ENCODE results near the gene DIAPH3. TPM values are rescaled to one million over a fixed set of nuclear protein-coding genes. Genes with fewer than 3 reads are reported as not detected.

Gene DIAPH3
- total RNA-seq, 2 experiments from 2014 or later = 0.08 to 0.11 TPM

- CTCF ChIA-PET = no interaction called here
- intact Hi-C loops (cut with DNase I, micrococcal nuclease) = no loop called here
- no peaks in the 10 kb centered on the region for H3K27me3 Mint-ChIP-seq
Observed at GRCh38 chr13:59664586-59664985, 499.1 kb downstream of the DIAPH3 start.

GRCh38 chr13:59663707-59664106, 500.0 kb downstream of the DIAPH3 start:
- Mint-ChIP-seq H3K4me3 (no peak overlapping the region), H3K27me3 (no peaks in the 10 kb centered on the region), H3K36me3 (ENCODE audit: low read depth) (no peaks in the 10 kb centered on the region), H3K4me1 (ENCODE audit: low read depth) (no peaks in the 10 kb centered on the region), H3K9me3 (no peaks in the 10 kb centered on the region), H3K27ac (no peak overlapping the region)
- Histone ChIP-seq H3K4me3 (ENCODE audit: low read length) (no peak overlapping the region), H3K4me1 (ENCODE audit: insufficient read depth, low read length) (no peaks in the 10 kb centered on the region), H3K27ac (ENCODE audit: low read depth in 1 of 2, low read length in 2 of 2) (no peak overlapping the region), H3K36me3 (ENCODE audit: insufficient read depth, low read length) (no peaks in the 10 kb centered on the region), H3K27me3 (ENCODE audit: control insufficient read depth in 1 of 2, insufficient read depth in 2 of 2, low read length in 2 of 2) (no peaks in the 10 kb centered on the region), H3K9me3 (ENCODE audit: control insufficient read depth in 1 of 2, insufficient read depth in 1 of 2, low read length in 2 of 2) (no peaks in the 10 kb centered on the region)
- DNase-seq = no peak
- TF ChIP-seq CTCF (IDR thresholded peaks at IDR 0.05) = no peak
- POLR2A ChIA-PET = no interaction called here
- no peak for ATAC-seq (ENCODE audit: poor library complexity)
- CTCF ChIA-PET = no interaction called here
- intact Hi-C loops (cut with DNase I, micrococcal nuclease) = no loop called here

More at GRCh38 chr13:59664586-59664985, 499.1 kb downstream of the DIAPH3 start:
- H3K36me3 ChIP-seq (ENCODE audit: insufficient read depth, low read length) = no peaks in the 10 kb centered on the region
- no peaks in the 10 kb centered on the region for H3K4me1 ChIP-seq (ENCODE audit: insufficient read depth, low read length)
- Mint-ChIP-seq H3K9me3 (no peaks in the 10 kb centered on the region), H3K4me3 (no peak overlapping the region), H3K4me1 (ENCODE audit: low read depth) (no peaks in the 10 kb centered on the region), H3K36me3 (ENCODE audit: low read depth) (no peaks in the 10 kb centered on the region), H3K27ac (no peak overlapping the region)
- H3K27me3 ChIP-seq (ENCODE audit: control insufficient read depth in 1 of 2, insufficient read depth in 2 of 2, low read length in 2 of 2) = no peaks in the 10 kb centered on the region
- H3K9me3 ChIP-seq (ENCODE audit: control insufficient read depth in 1 of 2, insufficient read depth in 1 of 2, low read length in 2 of 2) = no peaks in the 10 kb centered on the region
- no peak for ATAC-seq (ENCODE audit: poor library complexity)
- H3K4me3 ChIP-seq (ENCODE audit: low read length) = no peak overlapping the region
- no peak overlapping the region for H3K27ac ChIP-seq (ENCODE audit: low read depth in 1 of 2, low read length in 2 of 2)
- POLR2A ChIA-PET = no interaction called here
- no peak for TF ChIP-seq CTCF (IDR thresholded peaks at IDR 0.05)
- no peak for DNase-seq

- H3K4me1 ChIP-seq (ENCODE audit: insufficient read depth, low read length) = no peaks in the 10 kb centered on the region
- TF ChIP-seq CTCF (IDR thresholded peaks at IDR 0.05) = no peak
- ATAC-seq (ENCODE audit: poor library complexity) (no peak), DNase-seq (no peak)
- H3K27me3 Mint-ChIP-seq = no peaks in the 10 kb centered on the region
- H3K4me1 Mint-ChIP-seq (ENCODE audit: low read depth) = no peaks in the 10 kb centered on the region
- H3K27me3 ChIP-seq (ENCODE audit: control insufficient read depth in 1 of 2, insufficient read depth in 2 of 2, low read length in 2 of 2) = no peaks in the 10 kb centered on the region
- no peaks in the 10 kb centered on the region for H3K9me3 ChIP-seq (ENCODE audit: control insufficient read depth in 1 of 2, insufficient read depth in 1 of 2, low read length in 2 of 2)
- no peak overlapping the region for H3K4me3 ChIP-seq (ENCODE audit: low read length)
- no peak overlapping the region for H3K4me3 Mint-ChIP-seq
- ChIA-PET CTCF (no interaction called here), POLR2A (no interaction called here)
- no peaks in the 10 kb centered on the region for H3K9me3 Mint-ChIP-seq
- no peak overlapping the region for H3K27ac Mint-ChIP-seq
- no peak overlapping the region for H3K27ac ChIP-seq (ENCODE audit: low read depth in 1 of 2, low read length in 2 of 2)
- no peaks in the 10 kb centered on the region for H3K36me3 ChIP-seq (ENCODE audit: insufficient read depth, low read length)
- intact Hi-C loops (cut with DNase I, micrococcal nuclease) = no loop called here
- H3K36me3 Mint-ChIP-seq (ENCODE audit: low read depth) = no peaks in the 10 kb centered on the region
Observed at GRCh38 chr13:59660582-59660981, 503.1 kb downstream of the DIAPH3 start.

All from CD4-positive, alpha-beta T cell (primary cell).